GM21723 (cell line): ENCODE data around the gene INTS6.
A peak's percentile ranks its signal among the peaks of the same experiment; 100 is the strongest.

ENCODE experiments used
- ATAC-seq: cut with Tn5 transposase; IDR thresholded peaks from one replicate; pipeline ENCODE4 v1.9.1; 2021; ENCODE audit warnings: mild to moderate bottlenecking, moderate library complexity; ENCODE audit not compliant: unreplicated experiment

INTS6 gene

GRCh38 chr13:51347099-51347498 is 105.7 kb downstream of the INTS6 start:
- ATAC-seq, result no peak

GRCh38 chr13:51346397-51346796 is 106.4 kb downstream of the INTS6 start:
- no peak for ATAC-seq

- ATAC-seq, result no peak
These were observed 109.4 kb downstream of the INTS6 start for GRCh38 chr13:51343475-51343874.

GRCh38 chr13:51342706-51343105 is 110.1 kb downstream of the INTS6 start:
- ATAC-seq, result no peak

- no peak for ATAC-seq
These were observed 111.0 kb downstream of the INTS6 start for GRCh38 chr13:51341791-51342190.

GRCh38 chr13:51341232-51341631 is 111.6 kb downstream of the INTS6 start:
- ATAC-seq, result no peak

- no peak for ATAC-seq
These were observed 112.7 kb downstream of the INTS6 start for GRCh38 chr13:51339952-51340732.

- ATAC-seq, result no peak
These were observed 113.5 kb downstream of the INTS6 start, which contains the start of gene SERPINE3 for GRCh38 chr13:51339354-51339753. SERPINE3 (plus strand) TSS chr13:51339691; CDS start chr13:51341092, 1,401 bp downstream.

GRCh38 chr13:51336746-51337145 is 116.1 kb downstream of the INTS6 start:
- ATAC-seq, result no peak

- no peak for ATAC-seq
These were observed 119.0 kb downstream of the INTS6 start for GRCh38 chr13:51333826-51334225.

GRCh38 chr13:51333421-51333820 is 119.4 kb downstream of the INTS6 start:
- ATAC-seq, result no peak

GRCh38 chr13:51332566-51333361 is 120.1 kb downstream of the INTS6 start:
- ATAC-seq, result no peak

GRCh38 chr13:51331354-51331861 is 121.4 kb downstream of the INTS6 start:
- ATAC-seq, result peak; percentile 69

- peak; percentile 61 for ATAC-seq
These were observed 122.0 kb downstream of the INTS6 start for GRCh38 chr13:51330791-51331190.

GRCh38 chr13:51329606-51330005 is 123.2 kb downstream of the INTS6 start:
- no peak for ATAC-seq

GRCh38 chr13:51328488-51328887 is 124.3 kb downstream of the INTS6 start:
- no peak for ATAC-seq

GRCh38 chr13:51327961-51328360 is 124.9 kb downstream of the INTS6 start:
- ATAC-seq, result no peak

- no peak for ATAC-seq
These were observed 126.1 kb downstream of the INTS6 start for GRCh38 chr13:51326777-51327176.

- ATAC-seq, result no peak
These were observed 127.0 kb downstream of the INTS6 start for GRCh38 chr13:51325837-51326236.

- ATAC-seq, result no peak
These were observed 128.0 kb downstream of the INTS6 start for GRCh38 chr13:51324714-51325420.

GRCh38 chr13:51323824-51324511 is 128.9 kb downstream of the INTS6 start:
- ATAC-seq, result no peak
